A549 treated with GW870086 at 1 μM for 4 hours (cell line): ENCODE results near the gene TAB3. TPM values are rescaled to one million over a fixed set of nuclear protein-coding genes. Genes with fewer than 3 reads are reported as not detected.

ENCODE experiments used
- total RNA-seq: library from RNA; stranded (reverse); fragments of 200-300 nt; extraction: Qiagen RNA extraction; gene quantifications from 5 replicates; pipeline ENCODE4 v1.2.3, GENCODE V29; 2022; ENCODE audit warnings: low read depth

Gene TAB3
- total RNA-seq: 5.3 to 12.5 TPM (median 9.6 TPM) in 5 replicates

GRCh38 chrX:30889147-30890140 is at the start of gene TAB3:
Gene TAB3, minus strand, starts transcription at chrX:30889254. Its CDS starts 29,666 bp downstream, at chrX:30859588.

Other genes with a start within 250 kb of the TAB3 start
- gene GK, start 235.8 kb downstream of the TAB3 start, total RNA-seq: 1.9 to 2.4 TPM (median 2.4 TPM) in 5 replicates
- not detected in 5 replicates for gene FTHL17, start 182.8 kb upstream of the TAB3 start, total RNA-seq